Measurements from ENCODE around the gene LTA4H.
"Not testable (repeated sequence)": the region's sequence is repeated elsewhere in the genome, so short reads cannot be mapped to it uniquely, and the experiment has no call there.

LTA4H gene

DNA sequence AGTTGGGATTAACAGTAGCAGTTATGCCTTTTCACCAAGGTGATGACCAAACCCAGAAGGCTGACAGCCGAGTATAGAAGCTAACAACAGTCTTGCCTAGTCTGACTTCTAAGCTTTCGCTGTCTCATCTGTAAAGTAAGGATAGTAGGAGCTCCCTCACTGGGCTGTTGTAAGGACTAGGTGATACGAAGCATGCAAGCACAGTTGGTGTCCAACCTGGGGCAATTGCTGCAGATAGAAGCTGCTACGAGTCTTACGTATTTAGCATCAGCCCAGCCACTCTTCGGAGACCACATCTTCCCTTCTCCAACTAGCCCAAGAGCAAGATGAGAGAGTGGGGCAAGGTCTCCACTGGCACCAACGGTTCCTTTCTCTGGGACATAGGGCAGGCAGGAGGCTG lies 45.3 kb downstream of the LTA4H start:
- no peak for DNase-seq (ENCODE audit: low read depth)

DNA sequence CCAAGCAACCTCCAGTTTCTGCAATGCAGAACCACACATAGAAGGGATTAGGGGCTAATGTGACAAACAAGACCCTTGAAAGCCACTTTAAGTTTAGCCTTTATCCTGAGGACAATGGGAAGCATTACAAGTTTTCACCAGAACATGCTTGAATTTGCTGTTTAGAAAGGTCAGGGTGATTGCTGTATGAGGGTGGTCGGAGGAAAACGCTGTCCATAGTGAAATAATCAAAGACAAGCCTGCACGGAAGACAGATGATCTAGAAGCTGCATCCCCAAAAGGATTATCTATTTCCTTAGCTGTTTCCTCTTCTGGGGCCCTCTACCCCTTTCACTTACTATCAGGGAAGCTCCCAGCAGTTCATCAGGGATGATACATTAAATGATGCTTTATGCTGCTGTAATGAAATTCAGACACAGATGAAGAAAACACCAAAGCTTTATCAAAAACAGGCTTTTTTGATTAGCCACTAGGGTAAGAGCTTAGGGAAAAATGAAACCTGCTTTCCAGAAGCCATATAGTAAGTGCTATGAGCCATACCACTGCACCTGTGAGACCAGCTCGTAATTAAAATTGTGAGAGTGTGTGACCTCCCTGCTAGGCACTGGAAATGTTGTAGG lies 45.8 kb downstream of the LTA4H start:
- no peak for DNase-seq (ENCODE audit: low read depth)

DNA sequence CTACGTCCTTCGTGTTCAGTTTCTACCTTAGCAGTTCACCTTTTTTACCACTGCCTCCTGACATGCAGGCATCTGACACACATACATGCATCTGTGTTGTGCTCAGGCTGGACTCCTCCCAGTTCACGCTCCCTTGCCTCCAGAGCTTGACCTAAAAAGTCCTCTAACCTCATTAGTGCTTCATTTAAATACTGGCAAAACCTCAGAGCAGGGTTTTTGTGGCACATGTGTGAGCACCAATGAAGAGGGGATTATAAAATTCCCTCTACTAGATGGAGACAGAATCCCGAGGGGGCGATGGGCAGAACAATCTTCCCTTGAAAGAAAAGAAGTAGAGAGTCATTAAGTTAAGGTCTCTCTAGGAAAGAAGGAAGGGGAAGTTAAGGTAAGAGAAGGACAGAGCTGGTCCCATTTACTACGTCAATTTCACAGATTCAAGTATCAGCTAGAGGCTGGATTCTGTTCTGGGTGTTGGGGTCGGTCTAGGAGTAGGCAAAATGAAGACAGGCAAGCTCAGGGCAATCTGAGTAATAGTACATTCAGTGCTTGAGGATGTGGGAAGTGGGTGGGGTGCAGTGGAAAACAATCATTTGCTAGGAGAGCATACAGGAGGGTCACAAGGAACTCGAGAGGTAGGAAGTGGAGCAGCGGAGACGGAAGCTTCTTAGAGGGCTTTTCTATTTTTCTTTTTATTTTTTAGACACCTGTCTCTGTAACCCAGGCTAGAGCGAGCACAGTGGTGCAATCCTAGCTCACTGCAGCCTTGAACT lies 46.7 kb downstream of the LTA4H start:
- no peak for DNase-seq (ENCODE audit: low read depth)

DNA sequence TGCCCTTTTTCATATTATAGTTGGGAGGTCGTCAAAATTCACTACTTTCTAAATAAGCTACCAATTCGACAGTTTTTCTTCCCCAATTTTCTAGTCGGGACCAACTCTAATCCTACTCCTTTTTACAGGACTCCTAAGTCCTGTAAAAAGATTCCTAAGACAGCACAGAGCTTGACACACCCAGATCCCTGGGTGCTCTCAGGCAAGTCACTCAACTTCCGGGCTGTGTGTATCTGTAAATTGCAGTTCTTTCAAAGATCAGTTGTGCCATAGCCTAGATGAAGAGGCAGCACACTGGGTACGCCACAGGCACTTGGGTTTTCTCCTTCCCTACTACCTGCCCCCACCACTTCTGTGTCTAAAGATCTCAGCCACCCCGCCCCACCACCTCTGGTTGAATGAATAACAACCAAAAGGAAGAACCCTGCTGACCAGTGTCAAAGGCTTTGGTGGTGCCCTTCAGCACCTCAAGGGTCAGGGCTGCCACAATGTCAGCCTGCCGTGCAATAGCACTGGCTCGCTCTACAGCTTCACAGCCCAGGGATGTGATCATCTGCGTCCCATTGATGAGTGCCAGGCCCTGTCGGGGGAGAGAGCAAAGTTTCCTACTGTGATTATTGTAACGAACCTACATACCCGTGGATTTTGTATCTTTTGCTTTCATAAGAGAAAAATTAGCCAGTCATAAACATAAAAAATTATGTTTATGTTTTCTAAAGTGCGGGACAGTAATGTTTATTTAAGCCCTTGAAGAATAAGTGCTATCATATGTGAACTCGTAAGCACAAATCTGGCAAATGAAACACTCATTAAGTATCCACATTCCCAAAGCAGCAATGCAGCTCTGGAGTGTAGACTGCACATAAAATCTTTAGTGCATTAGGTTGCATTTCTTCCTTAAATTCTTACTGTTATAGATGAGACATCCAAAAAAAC lies 48.5 kb downstream of the LTA4H start:
- no peak for DNase-seq (ENCODE audit: low read depth)

DNA sequence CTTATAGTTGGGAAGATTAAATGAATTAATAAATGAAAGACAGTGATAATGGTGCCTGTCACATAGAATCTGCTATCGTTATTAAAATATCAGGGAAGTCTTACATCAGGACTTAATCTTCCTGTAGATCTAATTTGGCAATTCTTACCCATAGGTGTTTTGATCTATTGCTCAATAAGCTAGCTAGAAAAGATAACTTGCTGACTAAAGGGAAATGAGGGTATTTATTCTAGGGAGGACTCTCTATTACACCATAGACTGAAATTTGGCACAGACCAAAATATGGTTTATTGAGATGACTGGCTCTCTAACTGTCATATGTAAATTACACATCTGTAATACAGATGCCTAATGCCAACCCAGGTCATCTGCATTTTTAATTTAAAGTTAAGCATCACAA lies 50.7 kb downstream of the LTA4H start:
- DNase-seq (ENCODE audit: low read depth) = no peak

DNA sequence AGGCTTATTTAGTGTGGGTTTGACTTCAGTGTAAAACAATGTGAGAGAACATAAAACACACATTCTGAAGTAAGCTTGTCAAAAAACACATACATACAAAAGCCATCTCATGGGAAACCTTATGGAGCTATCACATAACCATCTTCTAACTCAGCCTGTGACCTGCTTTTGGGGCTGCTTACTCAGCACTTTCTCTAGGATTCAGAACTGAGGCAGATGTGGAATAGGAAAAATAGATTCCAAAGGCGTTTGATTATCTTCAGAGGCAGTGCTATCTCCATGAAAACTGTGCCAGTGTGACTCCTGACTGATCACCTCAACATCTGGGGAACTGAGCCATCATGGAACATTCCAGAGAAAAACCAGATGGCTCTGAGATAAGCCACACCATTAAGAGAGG lies 52.8 kb downstream of the LTA4H start:
- DNase-seq (ENCODE audit: low read depth) = no peak

DNA sequence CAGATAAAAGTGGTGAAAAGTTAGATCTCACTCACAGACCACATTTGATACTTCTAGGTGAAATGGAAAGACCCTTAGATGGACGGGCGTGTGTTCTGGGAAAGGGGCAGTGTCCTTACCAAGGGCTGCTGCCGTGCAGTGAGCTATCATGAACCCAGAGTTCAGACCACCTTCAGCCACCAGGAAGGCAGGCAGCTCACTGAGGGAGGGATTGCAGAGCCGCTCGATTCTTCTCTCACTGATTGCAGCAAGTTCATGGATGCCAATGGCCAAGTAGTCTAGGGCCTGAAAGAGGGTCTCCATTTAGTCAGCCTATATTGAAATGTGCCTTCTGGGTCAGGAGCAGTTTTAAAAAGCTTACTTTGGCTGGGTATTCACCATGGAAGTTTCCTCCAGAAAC lies 55.0 kb downstream of the LTA4H start:
- DNase-seq (ENCODE audit: low read depth) = no peak

DNA sequence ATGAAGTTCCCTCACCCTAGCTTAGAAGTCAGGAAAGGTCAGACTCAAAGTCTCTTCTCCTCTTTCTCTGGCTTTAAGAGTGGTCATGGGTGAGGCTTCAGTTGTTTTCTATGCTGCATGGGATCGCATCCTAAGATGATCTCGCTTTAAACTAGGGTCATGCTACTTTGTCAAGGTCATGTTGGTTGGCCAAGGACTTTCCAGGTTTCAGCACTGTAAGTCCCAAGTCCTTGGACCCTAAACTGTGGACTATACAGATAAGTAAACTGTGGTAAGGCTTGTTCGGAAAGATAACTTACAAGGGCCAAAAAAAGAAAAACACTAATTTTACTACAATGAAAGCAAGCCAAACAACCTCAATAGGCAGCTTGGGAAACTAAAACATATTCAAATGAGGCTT lies 56.6 kb downstream of the LTA4H start:
- DNase-seq (ENCODE audit: low read depth) = no peak

DNA sequence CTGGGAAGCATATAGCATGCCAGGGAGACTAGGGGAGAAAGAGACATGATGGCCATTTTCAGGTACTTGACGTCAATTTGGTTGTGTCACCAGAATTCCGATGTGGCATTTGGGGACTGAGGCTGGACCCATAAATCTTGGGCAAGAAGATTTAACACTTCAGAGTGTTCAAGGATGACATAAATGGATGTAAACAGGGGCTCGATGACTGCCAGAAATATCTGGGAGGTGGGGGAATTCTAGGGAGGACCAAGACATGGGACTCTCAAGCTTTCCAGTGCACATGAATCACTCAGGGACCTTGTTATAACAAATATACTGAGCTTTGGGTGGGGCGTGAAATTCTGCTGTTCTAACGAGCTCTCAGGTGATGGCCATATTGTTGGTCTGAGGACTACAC lies 57.0 kb downstream of the LTA4H start:
- no peak for DNase-seq (ENCODE audit: low read depth)

DNA sequence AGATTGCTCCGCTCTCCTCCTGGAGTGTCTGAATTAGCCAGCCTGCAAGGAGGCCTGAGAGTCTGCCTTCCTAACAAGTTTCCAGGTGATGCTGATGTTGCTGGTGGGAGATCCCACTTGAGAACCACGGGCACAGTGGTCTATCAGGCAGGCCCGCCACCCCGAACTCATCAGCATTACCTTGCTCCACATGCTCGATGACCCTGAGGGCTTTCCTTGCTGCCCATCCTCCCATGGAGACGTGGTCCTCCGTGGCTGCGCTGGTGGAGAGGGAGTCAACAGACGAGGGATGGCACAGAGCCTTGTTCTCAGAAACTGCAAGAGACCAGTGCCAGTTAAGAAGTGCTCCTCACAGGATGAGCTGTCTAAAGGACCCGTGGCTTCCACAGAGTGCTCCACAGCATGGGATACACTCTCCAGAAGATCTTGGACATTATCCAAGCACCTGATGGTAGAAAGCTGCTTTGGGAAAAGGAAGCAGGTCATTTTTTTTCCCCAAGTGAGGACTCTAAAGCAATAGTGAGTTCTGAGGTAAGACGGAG lies 57.6 kb downstream of the LTA4H start:
- no peak for DNase-seq (ENCODE audit: low read depth)

DNA sequence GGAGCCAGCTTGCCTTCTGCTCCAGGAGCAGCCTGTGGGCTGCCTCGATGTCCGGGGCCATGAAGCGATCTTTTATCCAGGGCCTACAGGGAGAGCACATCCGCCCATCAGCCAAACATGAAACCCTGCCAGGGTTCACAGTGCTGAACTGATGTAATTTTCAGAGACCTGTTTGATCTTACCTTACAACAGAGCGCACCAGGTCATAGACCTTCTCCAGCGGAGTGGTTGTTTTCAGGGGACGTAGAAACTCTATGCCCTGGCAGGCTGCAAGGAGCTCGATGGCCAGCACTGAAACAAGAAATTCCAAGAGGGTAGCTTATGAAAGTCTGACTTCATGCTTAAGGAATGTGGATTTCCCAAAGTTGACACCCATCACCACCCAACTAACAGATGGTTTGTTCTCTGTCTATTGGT lies 59.0 kb downstream of the LTA4H start:
- no peak for DNase-seq (ENCODE audit: low read depth)

DNA sequence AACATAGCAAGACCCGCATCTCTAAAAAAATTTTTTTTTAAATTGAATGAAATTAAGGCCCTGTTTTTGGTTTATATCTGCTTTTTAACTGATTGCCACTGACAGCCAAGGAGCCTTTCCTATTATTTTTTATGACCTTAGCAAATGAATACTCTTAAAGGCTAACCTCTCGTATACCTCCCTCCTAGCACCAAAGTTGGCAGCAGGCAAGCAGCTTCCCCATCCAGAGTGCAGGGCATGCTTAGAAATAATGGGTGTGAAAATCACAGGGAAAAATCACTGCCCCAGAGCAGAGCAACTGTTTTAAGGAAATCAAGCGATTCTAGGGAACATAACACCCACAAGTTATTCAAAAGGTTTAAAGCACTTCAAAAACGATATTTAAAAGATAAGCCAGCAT lies 59.9 kb downstream of the LTA4H start:
- no peak for DNase-seq (ENCODE audit: low read depth)

DNA sequence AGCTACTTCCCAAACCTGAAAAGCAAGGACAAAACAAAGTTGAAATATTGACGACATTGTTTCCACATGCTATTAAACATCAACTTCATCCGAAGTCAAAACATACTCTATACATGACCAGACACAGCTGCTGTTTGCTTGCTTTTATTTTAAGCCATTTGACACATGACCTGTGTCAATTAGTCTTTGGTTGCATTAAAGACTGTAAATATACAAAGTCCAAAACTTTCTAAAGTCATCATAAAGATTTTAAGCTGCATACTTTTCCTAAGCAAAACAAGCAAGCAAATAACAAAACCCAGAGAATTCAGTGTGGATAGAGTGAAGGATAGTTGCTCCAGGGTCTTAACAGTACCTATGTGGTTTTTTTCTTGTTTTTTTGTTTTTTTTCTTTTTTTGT lies 61.0 kb downstream of the LTA4H start:
- DNase-seq (ENCODE audit: low read depth) = no peak

DNA sequence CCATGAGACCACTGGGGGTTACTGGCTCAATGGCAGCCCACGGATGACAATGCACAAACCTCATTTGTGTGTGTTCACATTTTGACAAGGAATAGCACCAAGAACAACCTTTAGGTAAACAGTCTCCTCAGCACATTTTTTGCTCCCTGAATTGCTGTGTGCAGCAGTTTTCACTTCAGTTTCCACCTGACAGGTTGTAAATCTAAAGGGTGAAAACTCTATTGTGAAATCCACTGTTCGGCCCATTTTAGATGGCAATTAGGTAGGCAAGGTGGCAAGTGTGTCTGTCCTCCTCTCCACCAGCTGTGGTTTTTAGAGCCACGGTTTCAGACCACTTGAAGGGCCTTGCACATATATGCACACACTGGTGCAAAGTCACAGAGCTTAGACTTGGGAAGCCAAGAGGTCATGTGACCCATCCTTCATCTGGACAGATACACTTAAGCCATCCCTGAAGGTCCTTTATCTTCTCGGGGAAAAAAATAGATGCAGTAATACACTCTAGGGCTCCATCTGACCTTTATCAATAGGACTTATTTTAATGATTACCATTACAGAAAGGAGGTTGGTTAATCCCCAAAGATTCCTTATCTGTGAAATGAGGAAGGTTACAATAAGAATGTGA lies 62.4 kb downstream of the LTA4H start:
- DNase-seq (ENCODE audit: low read depth) = no peak

DNA sequence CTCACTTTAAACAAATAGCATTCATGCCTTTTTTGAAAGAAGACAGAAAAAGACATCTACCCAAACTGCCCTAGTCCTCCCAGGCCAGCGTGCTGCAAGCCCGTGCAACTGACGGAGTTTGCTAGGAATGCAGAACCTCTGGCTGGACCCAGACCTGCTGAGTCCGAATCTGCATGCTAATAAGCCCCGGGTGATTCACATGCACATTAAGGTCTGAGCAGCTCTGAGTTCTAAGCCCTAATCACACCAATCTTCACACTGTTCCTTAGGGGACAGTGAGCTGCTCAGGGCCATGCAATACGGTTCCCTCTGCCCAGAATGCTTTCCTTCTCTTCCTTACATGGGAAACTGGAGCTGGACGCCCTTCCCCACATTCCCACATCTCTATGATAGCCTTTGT lies 64.5 kb downstream of the LTA4H start:
- no peak for DNase-seq (ENCODE audit: low read depth)

DNA sequence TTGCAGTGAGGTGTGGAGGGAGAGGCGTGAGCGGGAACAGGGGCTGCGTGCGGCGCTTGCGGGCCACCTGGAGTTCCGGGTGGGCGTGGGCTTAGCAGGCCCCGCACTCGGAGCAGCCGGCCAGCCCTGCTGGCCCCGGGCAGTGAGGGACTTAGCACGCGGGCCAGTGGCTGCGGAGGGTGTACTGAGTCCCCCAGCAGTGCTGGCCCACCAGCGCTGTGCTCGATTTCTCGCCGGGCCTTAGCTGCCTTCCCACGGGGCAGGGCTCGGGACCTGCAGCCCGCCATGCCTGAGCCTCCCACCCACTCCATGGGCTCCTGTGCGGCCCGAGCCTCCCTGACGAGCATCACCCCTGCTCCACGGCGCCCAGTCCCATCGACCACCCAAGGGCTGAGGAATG lies 66.3 kb downstream of the LTA4H start:
- DNase-seq (ENCODE audit: low read depth) = not testable (repeated sequence)

DNA sequence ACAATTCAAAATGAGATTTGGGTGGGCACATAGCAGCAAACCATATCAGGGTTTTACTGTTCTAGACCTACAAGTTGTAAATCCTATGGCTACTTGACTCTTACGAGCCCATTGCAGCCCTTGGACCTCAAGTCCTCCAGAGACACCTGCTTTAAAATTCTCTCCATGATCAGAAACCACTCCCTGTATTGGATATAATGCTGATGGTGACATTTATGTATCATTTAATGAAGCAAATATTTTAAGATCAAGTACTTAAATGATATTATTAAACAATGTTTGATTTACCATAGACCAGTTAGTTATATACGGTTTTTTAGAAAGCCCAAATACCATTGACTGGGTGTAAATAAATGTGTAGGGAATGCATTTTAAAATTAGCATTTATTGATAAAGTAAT lies 68.1 kb downstream of the LTA4H start:
- no peak for DNase-seq (ENCODE audit: low read depth)

DNA sequence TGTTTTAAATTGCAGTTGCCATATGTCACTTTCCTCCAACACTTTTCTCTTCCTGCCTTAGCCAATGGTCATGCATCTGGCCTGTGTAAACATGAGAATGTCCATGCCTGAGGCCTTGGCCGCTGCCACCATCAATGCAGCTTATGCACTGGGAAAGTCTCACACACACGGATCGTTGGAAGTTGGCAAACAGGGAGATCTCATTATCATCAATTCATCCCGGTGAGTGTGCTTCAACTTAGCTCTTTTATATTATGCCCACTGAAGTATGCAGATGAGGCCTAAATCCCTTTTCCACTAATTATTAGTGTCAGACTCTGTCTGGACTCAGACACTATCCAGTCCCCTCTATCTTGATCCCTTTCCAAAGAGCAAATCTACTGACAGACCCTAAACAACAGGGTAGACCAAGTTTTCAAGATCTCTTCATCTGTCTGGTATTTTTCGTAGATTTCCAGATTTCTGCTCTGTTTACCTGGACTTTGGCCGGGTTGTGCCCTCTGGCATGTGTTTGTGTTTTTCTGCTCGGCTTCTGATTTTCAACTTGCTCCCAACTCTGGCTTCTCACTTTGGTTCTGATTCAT lies 69.0 kb downstream of the LTA4H start:
- no peak for DNase-seq (ENCODE audit: low read depth)

DNA sequence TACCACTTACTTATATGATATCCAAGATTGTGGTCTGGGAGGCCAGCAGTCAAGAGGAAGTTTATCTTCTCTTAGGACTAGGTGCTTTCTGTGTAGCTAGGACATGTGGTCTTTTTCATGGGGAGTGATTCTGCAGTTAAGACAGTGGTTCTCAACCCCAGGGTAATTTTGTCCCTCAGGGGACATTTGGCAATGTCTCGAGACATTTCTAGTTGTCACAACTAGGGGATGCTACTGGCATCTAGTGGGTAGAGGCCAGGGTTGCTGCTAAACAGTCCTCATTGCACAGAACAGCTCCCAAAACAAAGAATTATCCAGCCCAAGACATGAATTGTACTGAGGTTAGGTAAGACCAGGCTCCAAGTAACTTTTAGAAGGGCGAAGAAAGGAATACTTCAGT lies 72.3 kb downstream of the LTA4H start:
- no peak for DNase-seq (ENCODE audit: low read depth)

DNA sequence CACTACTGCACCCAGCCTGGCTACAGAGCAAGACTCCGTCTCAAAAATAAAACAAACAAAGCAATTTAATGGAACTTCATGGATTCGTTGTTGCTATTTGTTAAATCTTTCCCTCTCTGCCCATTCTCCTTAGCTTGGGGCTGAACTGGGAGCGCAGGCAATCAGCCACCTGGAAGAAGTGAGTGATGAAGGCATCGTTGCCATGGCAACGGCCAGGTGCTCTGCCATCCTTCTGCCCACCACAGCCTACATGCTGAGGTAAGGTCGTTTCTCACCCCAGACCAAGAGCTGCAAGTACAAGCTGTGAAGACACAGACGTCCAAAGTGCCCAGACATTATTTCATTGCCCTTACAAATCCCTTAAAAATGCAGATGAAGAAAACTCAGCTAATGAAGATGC lies 73.2 kb downstream of the LTA4H start:
- DNase-seq (ENCODE audit: low read depth) = no peak

DNA sequence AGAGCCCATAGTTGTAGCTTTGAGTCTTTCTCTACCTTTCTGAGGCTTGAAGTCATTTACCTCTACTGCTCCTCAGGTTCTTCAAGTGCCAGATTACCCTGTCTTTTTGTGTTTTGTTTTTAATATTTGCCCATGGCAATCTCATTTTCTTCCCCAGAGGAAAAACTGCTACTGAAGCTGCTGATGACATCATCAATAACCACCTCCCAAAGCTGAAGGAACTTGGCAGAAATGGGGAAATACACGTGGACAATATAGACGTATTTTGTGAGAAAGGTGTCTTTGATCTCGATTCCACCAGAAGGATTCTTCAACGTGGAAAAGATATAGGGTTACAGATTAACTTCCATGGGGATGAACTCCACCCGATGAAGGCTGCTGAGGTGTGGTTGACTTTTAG lies 75.1 kb downstream of the LTA4H start:
- no peak for DNase-seq (ENCODE audit: low read depth)

DNA sequence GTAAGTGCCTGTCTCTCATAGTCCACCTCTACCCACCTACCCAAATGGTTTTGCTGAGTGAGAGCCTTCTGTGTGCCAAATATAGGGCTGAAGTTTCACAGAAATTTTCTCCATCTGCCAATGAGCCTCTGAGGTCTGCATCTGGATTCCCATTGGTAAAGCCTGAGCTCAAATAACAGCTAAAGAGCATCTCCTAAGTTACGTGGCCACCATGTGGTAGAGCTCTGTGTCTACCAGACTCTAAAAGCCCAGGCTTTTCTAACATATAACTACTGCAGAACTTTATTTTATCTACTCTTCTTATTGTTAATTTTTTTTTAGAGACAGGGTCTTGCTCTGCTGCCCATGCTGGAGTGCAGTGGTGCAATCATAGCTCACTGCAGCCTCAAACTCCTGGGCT lies 76.3 kb downstream of the LTA4H start:
- no peak for DNase-seq (ENCODE audit: low read depth)

Data from stimulated activated CD8-positive, alpha-beta memory T cell treated with anti-CD3 and anti-CD28 coated beads, Interleukin-15, amount 100 ng/mL, for 1 hour (primary cell).